K562 (cell line): ENCODE measurements around the gene BTBD2. TPM values are rescaled to one million over a fixed set of nuclear protein-coding genes. Genes with fewer than 3 reads are reported as not detected.

Experiments used
- ARHGAP35 ChIP-seq: fragments of 450-650 bp; IDR thresholded peaks from 2 replicates; pipeline ENCODE4 v1.6.1; 2018; ENCODE audit not compliant: partially characterized antibody
- CBX8 ChIP-seq: fragments of 200-600 bp; sonication (generic); IDR thresholded peaks from 2 replicates; pipeline ENCODE4 v1.6.1; 2012; ENCODE audit warnings: borderline replicate concordance, mixed run types, low read depth, mild to moderate bottlenecking, moderate library complexity, mixed read lengths, low read length, control low read depth, inconsistent platforms; ENCODE audit not compliant: poor library complexity, severe bottlenecking; ENCODE audit errors: extremely low read depth
- ELF4 ChIP-seq: fragments of 450-650 bp; formaldehyde crosslinking; IDR thresholded peaks from 2 replicates; pipeline ENCODE4 v1.4.0; 2022; ENCODE audit warnings: missing genetic modification characterization
- FIP1L1 ChIP-seq: fragments of 200-400 bp; formaldehyde crosslinking; IDR thresholded peaks from 2 replicates; pipeline ENCODE4 v1.6.1; 2018; ENCODE audit warnings: mild to moderate bottlenecking, low read depth, low read length; ENCODE audit not compliant: poor library complexity, severe bottlenecking
- FUS ChIP-seq: fragments of 200-400 bp; formaldehyde crosslinking; optimal IDR thresholded peaks from 2 replicates; pipeline ENCODE3; 2017; ENCODE audit warnings: low read depth, low read length
- NCOA4 ChIP-seq: fragments of 450-650 bp; IDR thresholded peaks from 2 replicates; pipeline ENCODE4 v1.6.1; 2018; ENCODE audit warnings: mild to moderate bottlenecking; ENCODE audit not compliant: partially characterized antibody
- PHF8 ChIP-seq: fragments of 200-600 bp; sonication (generic); IDR thresholded peaks from 2 replicates; pipeline ENCODE4 v1.6.1; 2012; ENCODE audit warnings: mixed run types, mild to moderate bottlenecking, inconsistent platforms, low read length, moderate library complexity, borderline replicate concordance
- RBM14 ChIP-seq: fragments of 200-400 bp; formaldehyde crosslinking; IDR thresholded peaks from 2 replicates; pipeline ENCODE4 v1.6.1; 2018; ENCODE audit warnings: low read depth, mild to moderate bottlenecking, low read length, moderate library complexity, borderline replicate concordance; ENCODE audit not compliant: insufficient read depth
- RFX1 ChIP-seq: fragments of 450-650 bp; IDR thresholded peaks from 2 replicates; pipeline ENCODE4 v1.6.1; 2016; ENCODE audit warnings: mild to moderate bottlenecking, moderate library complexity
- SMAD4 ChIP-seq: fragments of 250-450 bp; sonication (Bioruptor Pico); conservative IDR thresholded peaks from 2 replicates; pipeline ENCODE4 v1.8.0; 2021; ENCODE audit warnings: inconsistent platforms, mild to moderate bottlenecking, moderate library complexity
- TAF15 ChIP-seq: fragments of 200-400 bp; formaldehyde crosslinking; IDR thresholded peaks from 2 replicates; pipeline ENCODE4 v1.6.1; 2017; ENCODE audit warnings: mild to moderate bottlenecking, low read depth, low read length, moderate library complexity
- TAF7 ChIP-seq: fragments of 450-650 bp; IDR thresholded peaks from 2 replicates; pipeline ENCODE4 v1.6.1; 2016; ENCODE audit warnings: missing genetic modification characterization, missing compliant biosample characterization
- U2AF1 ChIP-seq: fragments of 200-400 bp; formaldehyde crosslinking; optimal IDR thresholded peaks from 2 replicates; pipeline ENCODE3; 2017; ENCODE audit warnings: mild to moderate bottlenecking, low read depth, low read length, moderate library complexity
- ZFX ChIP-seq: sonication (generic); formaldehyde crosslinking; IDR thresholded peaks from 2 replicates; pipeline ENCODE4 v1.8.0; 2022; ENCODE audit warnings: mild to moderate bottlenecking, missing genetic modification reagents, moderate library complexity
- ZNF24 ChIP-seq: fragments of 450-650 bp; IDR thresholded peaks from 2 replicates; pipeline ENCODE4 v1.6.1; 2016
- polyA plus RNA-seq, 8 experiments: library from polyadenylated mRNA; depleted of rRNA in 4 of 8; stranded (reverse) in 5 of 8; unstranded in 3 of 8; fragments of >200 nt; fragmentation: Nextera tagmentation in 2 of 8; fragmentation: Illumina TruSeq in 1 of 8; extraction: Ambion mirVana in 2 of 8; extraction: Trizol in 1 of 8; gene quantifications; 2 replicates each; pipeline versions ENCODE4 v1.2.1 to v1.2.3, GENCODE V29; 2011 to 2014; ENCODE audit warnings: inconsistent platforms in 1 of 8, missing spikeins in 1 of 8
- total RNA-seq, 7 experiments: library from RNA; depleted of rRNA in 6 of 7; stranded (reverse); fragments of >200 nt in 6 of 7; fragmentation: Illumina TruSeq in 2 of 7; extraction: Trizol in 2 of 7; gene quantifications; 2 replicates each; pipeline versions ENCODE4 v1.2.1 to v1.2.3, GENCODE V29; 2011 to 2021; ENCODE audit warnings: low replicate concordance in 1 of 7
- TF ChIP-seq, protein P1 (sequence below), 2 experiments: fragments of 150-350 bp in 1 of 2; IDR thresholded peaks; 2 replicates each; pipeline ENCODE4 v1.6.1; 2012 to 2016; ENCODE audit warnings: low read depth in 2 of 2, low read length in 2 of 2, mild to moderate bottlenecking in 1 of 2, moderate library complexity in 1 of 2
- TF ChIP-seq, protein P2 (sequence below): fragments of 450-650 bp; IDR thresholded peaks from 2 replicates; pipeline ENCODE4 v1.6.1; 2016; ENCODE audit warnings: antibody characterized with exemption
- TF ChIP-seq, protein P3 (sequence below): fragments of 250-450 bp; sonication (Bioruptor Pico); IDR thresholded peaks from 2 replicates; pipeline ENCODE4 v1.5.0; 2020; ENCODE audit warnings: mild to moderate bottlenecking, borderline replicate concordance

Gene BTBD2
- total and polyA plus RNA-seq, 9 of the 15 experiments (the other 6 are each of a cell fraction or from before 2014, with no cell fraction given), result 0.10 to 15.6 (median 6.9) TPM

DNA sequence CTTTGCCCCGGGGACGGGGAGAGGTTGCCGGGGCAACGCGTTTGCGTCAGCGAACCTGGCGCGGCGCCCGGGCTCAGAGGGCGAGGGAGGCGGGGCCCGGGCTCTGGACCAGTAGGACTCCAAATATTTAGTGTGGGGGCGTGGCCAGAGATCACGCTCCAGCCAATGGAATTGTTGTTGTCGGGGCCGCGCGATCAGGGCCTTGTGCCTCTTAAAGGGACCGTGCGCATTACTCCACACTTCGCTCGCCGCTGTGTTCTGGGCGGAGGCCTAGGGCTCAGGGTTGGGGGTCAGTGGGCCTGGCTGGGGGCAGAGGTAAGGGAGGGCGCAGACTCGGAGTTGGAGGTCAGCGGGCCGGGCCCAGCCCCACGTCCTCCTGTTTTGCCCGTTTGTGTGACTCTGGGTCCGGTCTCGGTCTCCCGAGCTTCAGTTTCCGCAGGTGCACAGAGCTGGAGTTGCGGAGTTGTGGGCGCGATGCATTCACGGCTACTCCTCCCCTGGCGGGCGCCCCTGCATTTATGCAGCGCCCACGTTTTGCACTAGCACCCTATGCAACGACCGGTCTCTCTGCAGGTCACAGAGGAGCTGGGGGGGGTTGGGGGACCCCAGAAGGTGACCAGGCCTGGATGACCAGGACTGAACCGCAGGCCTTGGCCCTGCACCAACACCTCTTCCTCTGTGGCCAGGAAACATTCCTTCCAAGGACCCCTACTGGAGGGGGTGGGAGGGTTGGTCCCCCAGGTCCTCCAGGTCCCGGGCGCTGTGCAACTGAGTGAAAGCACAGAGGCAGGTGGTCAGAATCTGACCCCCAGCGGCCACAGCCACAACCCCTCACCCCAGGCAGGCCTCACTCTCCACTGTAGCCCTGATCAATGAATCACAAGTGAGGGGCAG lies 46.2 kb upstream of the BTBD2 start (continued):
- TF ChIP-seq, protein P1, sequence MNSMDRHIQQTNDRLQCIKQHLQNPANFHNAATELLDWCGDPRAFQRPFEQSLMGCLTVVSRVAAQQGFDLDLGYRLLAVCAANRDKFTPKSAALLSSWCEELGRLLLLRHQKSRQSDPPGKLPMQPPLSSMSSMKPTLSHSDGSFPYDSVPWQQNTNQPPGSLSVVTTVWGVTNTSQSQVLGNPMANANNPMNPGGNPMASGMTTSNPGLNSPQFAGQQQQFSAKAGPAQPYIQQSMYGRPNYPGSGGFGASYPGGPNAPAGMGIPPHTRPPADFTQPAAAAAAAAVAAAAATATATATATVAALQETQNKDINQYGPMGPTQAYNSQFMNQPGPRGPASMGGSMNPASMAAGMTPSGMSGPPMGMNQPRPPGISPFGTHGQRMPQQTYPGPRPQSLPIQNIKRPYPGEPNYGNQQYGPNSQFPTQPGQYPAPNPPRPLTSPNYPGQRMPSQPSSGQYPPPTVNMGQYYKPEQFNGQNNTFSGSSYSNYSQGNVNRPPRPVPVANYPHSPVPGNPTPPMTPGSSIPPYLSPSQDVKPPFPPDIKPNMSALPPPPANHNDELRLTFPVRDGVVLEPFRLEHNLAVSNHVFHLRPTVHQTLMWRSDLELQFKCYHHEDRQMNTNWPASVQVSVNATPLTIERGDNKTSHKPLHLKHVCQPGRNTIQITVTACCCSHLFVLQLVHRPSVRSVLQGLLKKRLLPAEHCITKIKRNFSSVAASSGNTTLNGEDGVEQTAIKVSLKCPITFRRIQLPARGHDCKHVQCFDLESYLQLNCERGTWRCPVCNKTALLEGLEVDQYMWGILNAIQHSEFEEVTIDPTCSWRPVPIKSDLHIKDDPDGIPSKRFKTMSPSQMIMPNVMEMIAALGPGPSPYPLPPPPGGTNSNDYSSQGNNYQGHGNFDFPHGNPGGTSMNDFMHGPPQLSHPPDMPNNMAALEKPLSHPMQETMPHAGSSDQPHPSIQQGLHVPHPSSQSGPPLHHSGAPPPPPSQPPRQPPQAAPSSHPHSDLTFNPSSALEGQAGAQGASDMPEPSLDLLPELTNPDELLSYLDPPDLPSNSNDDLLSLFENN (IDR thresholded peaks at IDR 0.05; ENCODE audit: low read depth in 2 of 2, low read length in 2 of 2), result no peak
- TF ChIP-seq ZNF24 (no peak), FIP1L1 (peak; percentile 73), ZFX (CRISPR knock-in tag) (peak; percentile 90), RFX1 (peak; percentile 94), ARHGAP35 (no peak), NCOA4 (no peak), U2AF1 (no peak), ELF4 (CRISPR knock-in tag) (no peak), PHF8 (peak; percentile 85), TAF7 (tag) (no peak), TAF15 (no peak), SMAD4 (CRISPR knock-in tag) (no peak), CBX8 (no peak), FUS (no peak), RBM14 (no peak)
- TF ChIP-seq, protein P2, sequence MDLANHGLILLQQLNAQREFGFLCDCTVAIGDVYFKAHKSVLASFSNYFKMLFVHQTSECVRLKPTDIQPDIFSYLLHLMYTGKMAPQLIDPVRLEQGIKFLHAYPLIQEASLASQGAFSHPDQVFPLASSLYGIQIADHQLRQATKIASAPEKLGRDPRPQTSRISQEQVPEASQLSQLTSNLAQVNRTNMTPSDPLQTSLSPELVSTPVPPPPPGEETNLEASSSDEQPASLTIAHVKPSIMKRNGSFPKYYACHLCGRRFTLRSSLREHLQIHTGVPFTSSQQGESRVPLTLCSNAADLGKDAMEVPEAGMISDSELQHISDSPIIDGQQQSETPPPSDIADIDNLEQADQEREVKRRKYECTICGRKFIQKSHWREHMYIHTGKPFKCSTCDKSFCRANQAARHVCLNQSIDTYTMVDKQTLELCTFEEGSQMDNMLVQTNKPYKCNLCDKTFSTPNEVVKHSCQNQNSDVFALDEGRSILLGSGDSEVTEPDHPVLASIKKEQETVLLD, result no peak
- TF ChIP-seq, protein P3, sequence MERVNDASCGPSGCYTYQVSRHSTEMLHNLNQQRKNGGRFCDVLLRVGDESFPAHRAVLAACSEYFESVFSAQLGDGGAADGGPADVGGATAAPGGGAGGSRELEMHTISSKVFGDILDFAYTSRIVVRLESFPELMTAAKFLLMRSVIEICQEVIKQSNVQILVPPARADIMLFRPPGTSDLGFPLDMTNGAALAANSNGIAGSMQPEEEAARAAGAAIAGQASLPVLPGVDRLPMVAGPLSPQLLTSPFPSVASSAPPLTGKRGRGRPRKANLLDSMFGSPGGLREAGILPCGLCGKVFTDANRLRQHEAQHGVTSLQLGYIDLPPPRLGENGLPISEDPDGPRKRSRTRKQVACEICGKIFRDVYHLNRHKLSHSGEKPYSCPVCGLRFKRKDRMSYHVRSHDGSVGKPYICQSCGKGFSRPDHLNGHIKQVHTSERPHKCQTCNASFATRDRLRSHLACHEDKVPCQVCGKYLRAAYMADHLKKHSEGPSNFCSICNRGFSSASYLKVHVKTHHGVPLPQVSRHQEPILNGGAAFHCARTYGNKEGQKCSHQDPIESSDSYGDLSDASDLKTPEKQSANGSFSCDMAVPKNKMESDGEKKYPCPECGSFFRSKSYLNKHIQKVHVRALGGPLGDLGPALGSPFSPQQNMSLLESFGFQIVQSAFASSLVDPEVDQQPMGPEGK (CRISPR knock-in tag), result no peak
